Astrocyte of the spinal cord (primary cell): Measurements from ENCODE around the gene INO80.

Source experiments
- DNase-seq: peaks from one replicate; pipeline ENCODE4 v3.0.0; 2011; ENCODE audit warnings: low read depth, low spot score
- H3K4me3 ChIP-seq: 2 replicates; pipeline ENCODE4 v1.5.1; 2011; ENCODE audit warnings: low read depth, mild to moderate bottlenecking, low read length, moderate library complexity
- in situ Hi-C: cut with HindIII; loops from 2 replicates; pipeline ENCODE4 v1.10.0; 2017; ENCODE audit warnings: low sequenced_read_pairs
- TF ChIP-seq, protein P1 (sequence below): IDR thresholded peaks from 2 replicates; pipeline ENCODE4 v1.5.1; 2012; ENCODE audit warnings: low read depth, mild to moderate bottlenecking, low read length, inconsistent platforms

Gene INO80

GRCh38 chr15:41001524-41002214, 114.4 kb downstream of the INO80 start:
- in situ Hi-C loops = no loop called here
- DNase-seq = no peak
- TF ChIP-seq, protein P1, sequence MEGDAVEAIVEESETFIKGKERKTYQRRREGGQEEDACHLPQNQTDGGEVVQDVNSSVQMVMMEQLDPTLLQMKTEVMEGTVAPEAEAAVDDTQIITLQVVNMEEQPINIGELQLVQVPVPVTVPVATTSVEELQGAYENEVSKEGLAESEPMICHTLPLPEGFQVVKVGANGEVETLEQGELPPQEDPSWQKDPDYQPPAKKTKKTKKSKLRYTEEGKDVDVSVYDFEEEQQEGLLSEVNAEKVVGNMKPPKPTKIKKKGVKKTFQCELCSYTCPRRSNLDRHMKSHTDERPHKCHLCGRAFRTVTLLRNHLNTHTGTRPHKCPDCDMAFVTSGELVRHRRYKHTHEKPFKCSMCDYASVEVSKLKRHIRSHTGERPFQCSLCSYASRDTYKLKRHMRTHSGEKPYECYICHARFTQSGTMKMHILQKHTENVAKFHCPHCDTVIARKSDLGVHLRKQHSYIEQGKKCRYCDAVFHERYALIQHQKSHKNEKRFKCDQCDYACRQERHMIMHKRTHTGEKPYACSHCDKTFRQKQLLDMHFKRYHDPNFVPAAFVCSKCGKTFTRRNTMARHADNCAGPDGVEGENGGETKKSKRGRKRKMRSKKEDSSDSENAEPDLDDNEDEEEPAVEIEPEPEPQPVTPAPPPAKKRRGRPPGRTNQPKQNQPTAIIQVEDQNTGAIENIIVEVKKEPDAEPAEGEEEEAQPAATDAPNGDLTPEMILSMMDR = no peak
- no peak overlapping the region for H3K4me3 ChIP-seq

- no peak overlapping the region for H3K4me3 ChIP-seq
- DNase-seq = peak; percentile 57
Measured at GRCh38 chr15:40999190-40999589, 116.9 kb downstream of the INO80 start.

DNA sequence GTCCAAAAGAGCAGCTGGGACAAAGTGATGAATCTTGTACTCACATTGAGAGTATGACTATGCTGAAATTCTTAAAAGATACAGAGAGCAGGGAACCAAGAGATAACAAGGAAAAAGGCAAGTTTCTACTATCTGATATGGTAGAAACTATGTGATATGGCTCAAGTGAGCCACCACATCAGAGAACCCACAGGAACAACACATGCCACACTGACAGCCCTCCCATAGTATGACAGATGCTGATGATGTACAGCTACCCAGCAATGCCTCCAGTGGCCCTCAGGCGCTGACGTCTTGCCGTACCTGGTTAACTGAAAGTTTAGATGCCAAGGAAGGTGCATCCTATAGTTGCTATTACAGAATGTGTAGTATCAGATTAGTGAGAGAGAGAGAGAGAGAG, 120.4 kb downstream of the INO80 start:
- in situ Hi-C loops = no loop called here
- TF ChIP-seq, protein P1 = no peak
- no peak for DNase-seq
- H3K4me3 ChIP-seq = no peak overlapping the region

More at GRCh38 chr15:40999190-40999589, 116.9 kb downstream of the INO80 start:
- in situ Hi-C loops = no loop called here
- TF ChIP-seq, protein P1 = no peak

DNA sequence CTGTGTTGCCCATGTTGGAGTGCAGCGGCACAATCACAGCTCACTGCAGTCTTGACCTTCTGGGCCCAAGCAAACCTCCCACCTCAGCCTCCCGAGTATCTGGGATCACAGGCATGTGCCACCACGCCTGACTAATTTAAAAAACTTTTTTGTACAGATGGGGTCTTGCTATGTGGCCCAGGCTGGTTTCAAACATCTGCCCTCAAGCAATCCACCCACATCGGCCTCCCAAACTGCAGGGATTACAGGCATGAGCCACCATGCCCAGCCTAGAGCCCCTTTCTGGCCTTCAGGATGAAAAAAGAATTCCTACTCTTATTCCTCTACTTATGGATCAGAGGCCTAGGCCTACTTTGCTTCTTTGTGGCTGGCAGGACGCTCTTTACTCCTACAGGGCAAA, 123.3 kb downstream of the INO80 start:
- TF ChIP-seq, protein P1 = no peak
- H3K4me3 ChIP-seq = no peak overlapping the region
- DNase-seq = no peak
- in situ Hi-C loops = no loop called here

DNA sequence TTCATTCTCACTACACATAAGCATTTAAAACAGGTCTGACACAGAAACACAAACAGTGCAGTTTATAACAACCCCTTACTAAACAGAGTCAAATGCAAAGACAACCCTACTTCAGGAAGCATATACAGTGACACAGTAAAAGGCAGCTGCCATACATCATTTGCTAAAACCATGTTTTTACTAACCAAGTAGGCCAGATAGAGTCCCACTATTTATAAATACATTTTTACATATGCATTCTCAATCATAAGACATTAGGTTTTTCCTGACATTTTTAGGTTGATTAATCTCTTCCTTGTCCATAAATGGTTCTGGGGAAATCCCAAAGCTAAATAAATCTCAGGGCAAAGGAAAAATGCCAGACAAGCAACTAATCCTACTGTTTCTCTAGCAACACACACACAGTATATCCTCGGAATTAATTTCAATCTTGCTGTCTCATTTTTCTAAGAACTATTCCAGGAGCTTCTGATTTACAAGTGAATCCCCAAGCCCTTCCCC, 123.8 kb downstream of the INO80 start:
- DNase-seq = no peak
- no peak overlapping the region for H3K4me3 ChIP-seq
- in situ Hi-C loops = no loop called here
- TF ChIP-seq, protein P1 = no peak

GRCh38 chr15:40991355-40991754, 124.7 kb downstream of the INO80 start:
- TF ChIP-seq, protein P1 = no peak
- no peak overlapping the region for H3K4me3 ChIP-seq
- no peak for DNase-seq
- in situ Hi-C loops = no loop called here

GRCh38 chr15:40990789-40991188, 125.3 kb downstream of the INO80 start:
- in situ Hi-C loops = no loop called here
- TF ChIP-seq, protein P1 = no peak
- no peak for DNase-seq
- no peak overlapping the region for H3K4me3 ChIP-seq
